NCI-H187 treated with DMSO at 0.1 percent for 48 hours (cell line): ENCODE measurements around the gene CRAMP1.

Experiments
- DNase-seq: peaks from one replicate; lab custom pipeline; 2025; lab: John Stamatoyannopoulos, UW

The CRAMP1 gene

GRCh38 chr16:1632638-1632970, 20.4 kb downstream of the CRAMP1 start:
- DNase-seq = no peak

DNA sequence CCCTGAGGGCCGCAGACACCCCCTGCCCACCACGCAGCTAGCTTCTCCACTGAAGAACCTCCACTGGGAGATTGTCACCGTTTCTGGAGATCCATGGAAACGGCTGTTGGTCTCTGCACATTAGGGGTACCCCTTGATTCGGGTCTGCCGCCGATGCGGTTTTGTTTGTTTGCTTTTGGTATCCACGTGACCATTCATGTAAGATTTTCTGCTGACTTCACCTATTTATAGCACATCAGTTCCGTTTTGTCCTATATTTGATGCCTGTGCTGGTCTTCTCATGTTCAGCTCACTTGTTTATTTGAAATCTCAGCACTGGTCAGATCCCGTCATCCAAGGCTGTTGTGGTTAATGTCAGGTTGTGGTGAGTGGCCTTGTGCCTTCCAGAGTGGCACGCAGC, 21.1 kb downstream of the CRAMP1 start:
- no peak for DNase-seq

DNA sequence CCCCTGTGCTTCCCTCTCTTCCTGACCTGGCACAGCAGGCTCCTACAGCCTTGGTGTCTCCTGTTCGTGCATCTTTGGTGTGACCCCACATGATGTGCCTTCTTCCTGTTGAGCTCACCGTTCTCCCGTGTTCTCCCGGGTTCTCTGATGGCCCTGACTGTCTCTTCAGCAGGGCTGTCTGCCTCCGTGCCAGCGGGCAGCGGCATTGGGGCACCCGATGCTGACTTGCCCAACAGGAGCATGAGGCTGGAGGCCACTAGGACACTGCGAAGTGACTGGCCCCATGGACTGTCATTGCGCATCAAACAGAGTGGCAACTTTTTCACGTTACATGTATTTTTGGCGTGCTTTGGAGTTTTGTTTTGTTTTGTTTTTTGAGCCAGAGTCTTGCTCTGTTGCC, 22.4 kb downstream of the CRAMP1 start:
- DNase-seq = no peak

DNA sequence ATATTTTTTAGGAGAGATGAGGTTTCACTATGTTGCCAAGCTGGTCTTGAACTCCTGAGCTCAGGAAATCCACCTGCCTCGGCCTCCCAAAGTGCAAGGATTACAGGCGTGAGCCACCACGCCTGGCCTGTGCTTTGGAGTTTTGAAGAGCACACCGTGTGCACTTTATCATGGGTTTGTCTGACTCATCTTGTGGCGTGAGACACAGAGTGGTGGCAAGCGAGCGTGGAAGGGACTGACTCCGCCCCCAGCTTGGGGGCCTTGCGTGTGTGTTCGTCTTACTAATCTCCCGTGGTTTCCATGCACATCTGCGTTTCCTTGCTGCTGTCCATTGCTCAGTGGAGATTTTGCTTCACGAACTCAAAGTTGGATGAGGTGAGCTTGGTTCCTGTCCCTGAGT, 22.9 kb downstream of the CRAMP1 start:
- DNase-seq = no peak

GRCh38 chr16:1637526-1637925, 25.4 kb downstream of the CRAMP1 start:
- DNase-seq = no peak

GRCh38 chr16:1638757-1639156, 26.6 kb downstream of the CRAMP1 start:
- DNase-seq = no peak

DNA sequence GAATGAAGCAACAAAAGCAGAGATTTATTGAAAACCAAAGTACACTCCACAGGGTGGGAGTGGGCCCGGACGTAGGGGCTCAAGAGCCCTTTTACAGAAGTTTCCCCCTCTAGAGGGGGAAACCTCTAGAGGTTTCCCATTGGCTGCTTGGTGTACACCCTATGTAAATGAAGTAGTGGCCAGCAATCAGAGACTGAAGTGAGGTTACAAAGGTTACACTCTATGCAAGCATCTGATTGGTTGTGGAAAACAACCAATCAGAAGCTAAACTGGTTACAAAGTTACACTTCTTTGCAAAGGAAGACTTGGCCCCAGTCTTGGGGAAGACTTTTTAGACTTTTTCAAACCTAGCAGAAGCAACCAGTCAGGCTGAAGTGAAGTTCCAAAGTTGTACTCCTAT, 27.1 kb downstream of the CRAMP1 start:
- no peak for DNase-seq

- DNase-seq = no peak
Measured at GRCh38 chr16:1639860-1640259, 27.7 kb downstream of the CRAMP1 start.

- no peak for DNase-seq
Measured at GRCh38 chr16:1640261-1640941, 28.2 kb downstream of the CRAMP1 start.

GRCh38 chr16:1641261-1641660, 29.1 kb downstream of the CRAMP1 start:
- no peak for DNase-seq

GRCh38 chr16:1642148-1642547, 30.0 kb downstream of the CRAMP1 start:
- no peak for DNase-seq

- DNase-seq = no peak
Measured at GRCh38 chr16:1642753-1643152, 30.6 kb downstream of the CRAMP1 start.

- DNase-seq = no peak
Measured at GRCh38 chr16:1643521-1643920, 31.4 kb downstream of the CRAMP1 start.

GRCh38 chr16:1645914-1646525, 33.9 kb downstream of the CRAMP1 start:
- no peak for DNase-seq

DNA sequence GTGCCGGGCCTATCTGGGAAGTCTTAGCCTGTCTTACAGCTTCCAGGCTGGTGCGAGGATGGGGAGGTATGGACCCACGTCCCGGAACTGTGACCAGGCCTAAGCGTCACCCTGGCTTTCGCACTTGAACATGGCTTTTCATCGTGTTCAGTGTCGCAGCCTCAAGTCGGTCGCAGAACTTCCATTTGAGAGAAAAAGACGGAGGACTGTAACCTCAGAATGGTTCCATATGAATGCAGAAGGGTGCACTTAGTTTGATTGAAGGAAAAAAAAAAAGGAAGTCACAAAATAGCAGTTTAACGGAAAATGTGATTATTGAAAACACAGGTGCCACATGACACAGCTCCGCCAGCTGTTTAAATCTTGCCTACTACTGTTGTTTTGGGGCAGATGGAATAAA, 35.7 kb downstream of the CRAMP1 start:
- DNase-seq = no peak

GRCh38 chr16:1650131-1650530, 38.0 kb downstream of the CRAMP1 start:
- DNase-seq = no peak

DNA sequence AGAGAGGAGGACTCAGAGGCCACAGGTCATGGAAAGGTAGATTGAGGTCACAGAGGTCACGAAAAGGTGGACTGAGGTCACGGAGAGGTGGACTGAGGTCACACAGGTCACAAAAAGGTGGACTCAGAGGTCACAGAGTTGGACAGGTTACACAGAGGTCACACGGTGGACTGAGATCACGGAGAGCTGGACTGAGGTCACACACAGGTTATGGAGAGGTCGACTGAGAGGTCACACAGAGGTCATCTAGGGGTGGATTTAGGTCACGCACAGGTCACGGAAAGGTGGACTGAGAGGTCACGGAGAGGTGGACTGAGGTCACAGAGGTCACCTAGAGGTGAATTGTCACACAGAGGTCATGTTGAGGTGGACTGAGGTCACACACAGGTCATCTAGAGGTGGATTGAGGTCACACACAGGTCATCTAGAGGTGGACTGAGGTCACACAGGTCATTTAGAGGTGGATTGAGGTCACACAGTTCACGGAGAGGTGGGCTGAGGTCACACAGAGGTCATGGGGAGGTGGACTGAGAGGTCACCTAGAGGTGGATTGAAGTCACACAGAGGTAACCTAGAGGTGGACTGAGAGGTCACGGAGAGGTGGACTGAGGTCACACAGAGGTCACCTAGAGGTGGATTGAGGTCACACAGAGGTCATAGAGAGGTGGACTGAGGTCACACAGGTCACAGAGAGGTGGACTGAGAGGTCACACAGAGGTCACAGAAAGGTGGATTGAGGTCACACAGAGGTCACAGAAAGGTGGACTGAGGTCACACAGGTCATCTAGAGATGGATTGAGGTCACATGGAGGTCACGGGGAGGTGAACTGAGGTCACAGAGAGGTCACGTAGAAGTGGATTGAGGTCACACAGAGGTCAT, 39.2 kb downstream of the CRAMP1 start:
- no peak for DNase-seq

DNA sequence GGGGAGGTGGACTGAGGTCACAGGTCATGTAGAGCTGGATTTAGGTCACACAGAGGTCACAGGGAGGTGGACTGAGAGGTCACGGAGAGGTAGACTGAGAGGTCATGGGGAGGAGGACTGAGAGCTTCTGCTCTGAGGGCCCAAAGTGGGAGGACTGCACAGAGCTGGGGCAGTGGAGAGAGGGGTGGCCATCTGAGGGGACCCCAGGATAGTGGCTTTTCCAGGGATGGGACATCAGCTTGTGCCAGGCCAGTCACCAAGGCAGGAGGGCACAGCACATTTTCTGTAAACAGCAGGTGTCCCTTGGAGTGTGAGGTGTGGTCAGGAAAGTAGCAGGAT, 39.8 kb downstream of the CRAMP1 start:
- DNase-seq = no peak

GRCh38 chr16:1653023-1653422, 40.9 kb downstream of the CRAMP1 start:
- no peak for DNase-seq

- no peak for DNase-seq
Measured at GRCh38 chr16:1654505-1655268, 42.5 kb downstream of the CRAMP1 start.

DNA sequence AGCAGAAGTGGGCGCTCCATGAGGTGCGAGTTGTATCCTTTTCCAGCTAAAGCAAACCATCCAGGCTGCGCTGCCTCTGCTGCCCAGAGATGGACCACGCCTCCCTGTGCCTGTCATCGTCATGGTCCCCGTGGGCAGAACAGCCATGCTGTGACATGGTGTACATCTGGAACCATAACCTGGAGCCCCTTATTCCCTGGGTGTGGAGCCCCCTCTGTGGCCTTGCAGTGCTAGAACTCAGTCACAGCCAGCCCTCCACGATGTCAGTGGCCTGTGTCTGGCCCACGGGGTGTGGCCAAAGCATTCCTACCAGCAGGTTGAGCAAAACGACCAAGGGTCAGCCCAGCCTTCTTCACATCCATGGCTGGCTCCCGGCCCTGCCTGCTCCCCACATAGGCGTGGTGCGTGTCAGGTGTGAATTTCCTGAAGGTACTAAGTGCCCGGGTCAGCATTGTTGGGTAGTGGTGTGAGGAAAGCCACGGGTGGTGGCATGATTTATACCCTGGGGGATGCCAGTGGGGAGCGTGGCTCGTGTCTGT, 43.2 kb downstream of the CRAMP1 start:
- DNase-seq = no peak
